Neuron (in vitro differentiated cells): ENCODE results near the gene SCTR.

Source experiments
- H2AFZ ChIP-seq: one replicate; pipeline ENCODE4 v1.6.1; 2013; ENCODE audit warnings: low read depth, mild to moderate bottlenecking, inconsistent platforms, low read length, moderate library complexity
- H3K27me3 ChIP-seq: one replicate; pipeline ENCODE4 v1.6.1; 2013; ENCODE audit warnings: low read length; ENCODE audit not compliant: insufficient read depth
- H3K36me3 ChIP-seq: one replicate; pipeline ENCODE4 v1.6.1; 2013; ENCODE audit warnings: low read length; ENCODE audit not compliant: insufficient read depth
- H3K4me1 ChIP-seq: one replicate; pipeline ENCODE4 v1.6.1; 2013; ENCODE audit warnings: low read length; ENCODE audit not compliant: insufficient read depth
- H3K4me3 ChIP-seq: 2 replicates; pipeline ENCODE4 v1.5.1; 2013; ENCODE audit warnings: mild to moderate bottlenecking, low read length, moderate library complexity
- H3K9me3 ChIP-seq: one replicate; pipeline ENCODE4 v1.6.1; 2013; ENCODE audit warnings: low read length

Gene SCTR

GRCh38 chr2:119544075-119544938 is 20.0 kb upstream of the SCTR start, which contains the start of gene CFAP221:
CFAP221 (plus strand) TSS chr2:119544449; CDS start chr2:119546132, 1,683 bp downstream.
- Histone ChIP-seq H3K4me3 (peak within 1 kb of the TSS; percentile 79), H3K4me1 (peaks cover 25% of the 10 kb centered on the region)

GRCh38 chr2:119541476-119541875 is 17.2 kb upstream of the SCTR start:
- Histone ChIP-seq H2AFZ (no peak overlapping the region), H3K27me3 (no peaks in the 10 kb centered on the region), H3K36me3 (peaks cover under 1% of the 10 kb centered on the region), H3K9me3 (peaks cover 2% of the 10 kb centered on the region), H3K4me3 (no peak overlapping the region), H3K4me1 (peaks cover 35% of the 10 kb centered on the region)

More at GRCh38 chr2:119544075-119544938, 20.0 kb upstream of the SCTR start, which contains the start of gene CFAP221:
- H3K27me3 ChIP-seq: no peaks in the 10 kb centered on the region
- peaks cover 13% of the 10 kb centered on the region for H3K36me3 ChIP-seq
- peak within 1 kb of the TSS; percentile 86 for H2AFZ ChIP-seq
- peaks cover 2% of the 10 kb centered on the region for H3K9me3 ChIP-seq

DNA sequence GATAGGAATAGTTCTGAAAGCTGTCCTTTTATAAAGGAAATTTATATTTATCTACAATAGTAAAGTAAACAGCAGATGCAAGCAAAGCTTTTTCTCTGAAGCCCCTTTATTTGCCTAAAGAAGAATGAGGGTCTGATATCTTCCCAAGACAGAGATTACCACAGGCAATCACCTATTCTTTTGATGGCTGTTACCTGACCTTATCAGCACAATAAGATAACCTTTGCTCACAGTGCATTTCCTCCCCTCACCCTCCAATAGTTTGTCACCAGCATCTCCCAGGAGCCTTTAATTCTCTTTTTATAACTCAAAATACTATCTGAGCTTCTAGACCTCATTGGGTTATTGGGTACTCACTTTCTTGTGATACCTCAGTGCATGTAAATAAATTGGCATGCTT is 13.5 kb upstream of the SCTR start:
- H3K4me1 ChIP-seq: peaks cover 29% of the 10 kb centered on the region
- no peak overlapping the region for H2AFZ ChIP-seq
- H3K36me3 ChIP-seq: no peaks in the 10 kb centered on the region
- H3K9me3 ChIP-seq: peaks cover 5% of the 10 kb centered on the region
- no peak overlapping the region for H3K4me3 ChIP-seq
- H3K27me3 ChIP-seq: no peaks in the 10 kb centered on the region

GRCh38 chr2:119536707-119537106 is 12.4 kb upstream of the SCTR start:
- peaks cover 5% of the 10 kb centered on the region for H3K9me3 ChIP-seq
- no peak overlapping the region for H3K4me3 ChIP-seq
- H3K27me3 ChIP-seq: no peaks in the 10 kb centered on the region
- no peak overlapping the region for H2AFZ ChIP-seq
- H3K36me3 ChIP-seq: no peaks in the 10 kb centered on the region
- peaks cover 29% of the 10 kb centered on the region for H3K4me1 ChIP-seq

DNA sequence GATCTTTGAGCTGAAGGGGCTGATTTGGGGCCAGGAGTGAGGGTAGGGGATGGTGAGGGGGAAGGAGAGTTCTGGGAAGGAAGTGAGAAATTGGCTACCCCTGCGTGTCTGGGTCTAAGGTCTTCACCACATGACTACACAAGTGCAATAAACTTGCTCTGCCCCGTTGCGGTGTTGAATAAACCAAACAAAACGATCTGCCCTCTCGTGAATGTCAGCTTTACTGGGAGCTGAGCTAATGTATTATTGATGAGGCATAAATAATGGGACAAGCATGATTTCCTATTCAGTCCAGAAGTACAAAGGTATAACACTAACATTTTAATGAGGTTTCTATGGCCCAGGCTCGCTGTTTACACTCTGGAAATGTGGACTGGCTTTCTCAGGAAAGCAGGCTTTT is 11.9 kb upstream of the SCTR start:
- no peaks in the 10 kb centered on the region for H3K36me3 ChIP-seq
- peaks cover 5% of the 10 kb centered on the region for H3K9me3 ChIP-seq
- no peaks in the 10 kb centered on the region for H3K27me3 ChIP-seq
- peaks cover 27% of the 10 kb centered on the region for H3K4me1 ChIP-seq
- no peak overlapping the region for H3K4me3 ChIP-seq
- H2AFZ ChIP-seq: no peak overlapping the region

GRCh38 chr2:119533560-119533959 is 9.3 kb upstream of the SCTR start:
- no peaks in the 10 kb centered on the region for H3K36me3 ChIP-seq
- H3K9me3 ChIP-seq: peaks cover 4% of the 10 kb centered on the region
- H2AFZ ChIP-seq: no peak overlapping the region
- H3K27me3 ChIP-seq: no peaks in the 10 kb centered on the region
- no peak overlapping the region for H3K4me3 ChIP-seq
- H3K4me1 ChIP-seq: peaks cover 27% of the 10 kb centered on the region

- Histone ChIP-seq H3K36me3 (no peaks in the 10 kb centered on the region), H3K9me3 (peaks cover 4% of the 10 kb centered on the region), H2AFZ (no peak overlapping the region), H3K27me3 (peaks cover 14% of the 10 kb centered on the region), H3K4me3 (no peak overlapping the region), H3K4me1 (peaks cover 14% of the 10 kb centered on the region)
Measured at GRCh38 chr2:119531292-119531691, 7.0 kb upstream of the SCTR start.

GRCh38 chr2:119527999-119528398 is 3.7 kb upstream of the SCTR start:
- Histone ChIP-seq H3K27me3 (peaks cover 45% of the 10 kb centered on the region), H2AFZ (no peak overlapping the region), H3K36me3 (no peaks in the 10 kb centered on the region), H3K4me3 (no peak overlapping the region), H3K4me1 (no peaks in the 10 kb centered on the region), H3K9me3 (peaks cover under 1% of the 10 kb centered on the region)

DNA sequence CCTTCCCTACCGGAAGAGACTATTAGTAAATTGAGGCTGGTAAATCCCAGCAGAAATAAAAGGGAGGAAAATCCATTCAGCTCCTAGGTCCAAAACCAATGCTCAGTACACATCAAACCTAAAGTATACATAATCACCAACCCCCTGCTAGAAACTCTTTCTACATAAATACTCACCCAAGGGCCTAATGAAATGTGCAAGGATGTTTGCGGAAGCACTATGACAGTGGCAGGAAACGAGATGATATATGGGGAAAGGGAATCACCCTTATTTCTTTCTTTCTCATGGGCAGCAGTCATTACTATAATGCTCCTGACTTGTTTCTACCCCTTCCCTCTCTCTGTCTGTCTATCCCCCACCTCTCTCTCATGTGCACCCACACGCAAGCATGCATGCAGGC is 1.3 kb upstream of the SCTR start:
- Histone ChIP-seq H3K4me1 (no peaks in the 10 kb centered on the region), H3K9me3 (peaks cover 3% of the 10 kb centered on the region), H3K36me3 (no peaks in the 10 kb centered on the region), H3K4me3 (no peak overlapping the region), H3K27me3 (peaks cover 60% of the 10 kb centered on the region), H2AFZ (no peak overlapping the region)

- H3K27me3 ChIP-seq: peaks cover 63% of the 10 kb centered on the region
- H3K4me1 ChIP-seq: no peaks in the 10 kb centered on the region
- peaks cover 3% of the 10 kb centered on the region for H3K9me3 ChIP-seq
- H3K36me3 ChIP-seq: no peaks in the 10 kb centered on the region
- H2AFZ ChIP-seq: peak overlapping the region; percentile 67
- peak overlapping the region; percentile 10 for H3K4me3 ChIP-seq
Measured at GRCh38 chr2:119523383-119523951, 816 bp downstream of the SCTR start.

DNA sequence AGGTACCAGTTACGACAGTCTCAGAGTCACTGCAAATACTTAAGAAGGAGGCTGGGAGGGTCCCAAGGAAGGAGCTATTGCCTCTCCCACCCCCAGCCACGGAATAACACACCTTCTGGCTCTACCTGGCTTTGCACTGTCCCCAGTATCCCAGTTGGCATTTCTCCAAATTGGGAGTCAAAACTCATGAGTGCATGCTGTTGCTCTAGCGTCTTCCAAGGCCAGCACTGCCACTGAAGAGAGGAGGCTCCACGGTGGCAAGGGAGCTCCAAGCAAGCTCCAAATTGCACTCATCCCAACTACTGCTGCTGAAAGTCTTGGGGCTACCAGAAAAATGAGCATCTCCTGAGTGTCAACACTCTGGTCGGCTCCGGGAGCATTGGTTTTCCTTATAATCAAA is 1.6 kb downstream of the SCTR start:
- Histone ChIP-seq H3K9me3 (peaks cover 3% of the 10 kb centered on the region), H2AFZ (no peak overlapping the region), H3K4me3 (no peak overlapping the region), H3K27me3 (peaks cover 57% of the 10 kb centered on the region), H3K4me1 (no peaks in the 10 kb centered on the region), H3K36me3 (no peaks in the 10 kb centered on the region)

DNA sequence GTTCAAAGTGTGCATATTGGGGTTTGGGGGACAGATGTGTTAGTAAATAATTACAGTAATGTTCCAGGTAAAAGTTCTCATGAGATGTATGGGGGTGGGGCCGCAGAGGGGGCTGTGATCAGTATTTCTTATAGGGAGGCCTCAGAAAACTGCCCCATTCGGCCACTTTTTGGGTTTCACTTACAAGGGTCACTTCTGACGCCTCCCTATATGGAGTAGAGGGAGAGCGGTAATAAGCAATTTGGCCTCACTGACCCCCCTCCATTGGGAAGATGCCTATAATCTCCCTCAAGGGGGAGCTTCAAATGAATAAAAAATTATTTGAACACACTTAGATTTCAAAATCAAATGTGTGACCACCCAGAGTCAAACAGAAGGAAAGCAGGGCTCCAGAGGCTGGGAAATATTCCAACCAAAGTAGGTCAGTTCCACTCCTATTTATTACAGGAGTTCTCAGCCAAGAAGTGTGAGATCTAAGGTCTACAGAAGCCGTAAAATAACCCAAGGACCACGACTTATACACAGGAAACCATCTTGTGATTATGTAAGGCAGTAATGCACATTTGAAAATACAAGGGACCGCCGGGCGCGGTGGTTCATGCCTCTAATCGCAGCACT is 2.7 kb downstream of the SCTR start:
- peaks cover 50% of the 10 kb centered on the region for H3K27me3 ChIP-seq
- H2AFZ ChIP-seq: no peak overlapping the region
- no peaks in the 10 kb centered on the region for H3K36me3 ChIP-seq
- no peaks in the 10 kb centered on the region for H3K4me1 ChIP-seq
- no peak overlapping the region for H3K4me3 ChIP-seq
- peaks cover 3% of the 10 kb centered on the region for H3K9me3 ChIP-seq
